ENCODE results near the gene JUND. TPM values are rescaled to one million over a fixed set of nuclear protein-coding genes. Genes with fewer than 3 reads are reported as not detected.
A peak's percentile ranks its signal among the peaks of the same experiment; 100 is the strongest.

JUND gene
- total and polyA plus RNA-seq, 2 of the 8 experiments (the other 6 are each of a cell fraction or from before 2014, with no cell fraction given) = 54.0 to 77.5 TPM

- TF ChIP-seq TCF12 (IDR thresholded peaks at IDR 0.05; ENCODE audit: low read depth, low read length) = no peak
- no peak for TF ChIP-seq CBX5 (IDR thresholded peaks at IDR 0.05; ENCODE audit: low read depth, low read length)
- peak; percentile 83 for TF ChIP-seq ASH2L (IDR thresholded peaks at IDR 0.05; ENCODE audit: low read length)
- no peak for TF ChIP-seq TBP (IDR thresholded peaks at IDR 0.05; ENCODE audit: low read depth, low read length)
- TF ChIP-seq HDAC2 (IDR thresholded peaks at IDR 0.05; ENCODE audit: borderline replicate concordance in 1 of 2, low read depth in 2 of 2, low read length in 2 of 2) = 0 out of 4 replicates have a peak, but pooled peaks of 1 of the 2 experiments have one; percentile 55
- peak; percentile 93 for TF ChIP-seq CTBP2 (IDR thresholded peaks at IDR 0.05; ENCODE audit: borderline replicate concordance, insufficient read depth, insufficient read length, low read length)
- TF ChIP-seq EP300 (IDR thresholded peaks at IDR 0.05; ENCODE audit: borderline replicate concordance in 1 of 2, low read depth in 2 of 2, low read length in 2 of 2) = no peak
- TF ChIP-seq RBBP5 (IDR thresholded peaks at IDR 0.05; ENCODE audit: borderline replicate concordance, low read depth, low read length) = no peak
- TF ChIP-seq SP4 (IDR thresholded peaks at IDR 0.05; ENCODE audit: low read length) = no peak
Measured at GRCh38 chr19:18292462-18292809, 11.0 kb upstream of the JUND start (continued).

Data from H1 (cell line).